Activated naive CD8-positive, alpha-beta T cell treated with anti-CD3 and anti-CD28 coated beads, Interleukin-2, amount 50 U/mL, for 16 hours (primary cell): Measurements from ENCODE around the gene REC8.

Experiments used
- DNase-seq: peaks from one replicate; pipeline ENCODE4 v3.0.0-alpha.2; 2020; ENCODE audit warnings: low read depth, low spot score

Gene REC8

GRCh38 chr14:24138396-24139271 is 33.2 kb upstream of the REC8 start:
- DNase-seq, result no peak

GRCh38 chr14:24139272-24139934 is 32.5 kb upstream of the REC8 start:
- DNase-seq, result no peak

GRCh38 chr14:24141097-24141880 is 30.6 kb upstream of the REC8 start, which contains the start of gene EMC9:
Gene EMC9, minus strand, starts transcription at chr14:24141591. Its CDS starts 287 bp downstream, at chr14:24141304.
- DNase-seq, result peak; percentile 99

GRCh38 chr14:24143511-24143910 is 28.4 kb upstream of the REC8 start:
- DNase-seq, result no peak

GRCh38 chr14:24144451-24144850 is 27.4 kb upstream of the REC8 start:
- no peak for DNase-seq

GRCh38 chr14:24145219-24145618 is 26.7 kb upstream of the REC8 start:
- DNase-seq, result no peak

GRCh38 chr14:24145690-24146452 is 26.0 kb upstream of the REC8 start:
- DNase-seq, result no peak

- DNase-seq, result peak; percentile 72
Observed at GRCh38 chr14:24146453-24146977, 25.4 kb upstream of the REC8 start, which contains the start of gene PSME2. Gene PSME2, minus strand, starts transcription at chr14:24146610. Its CDS starts 29 bp downstream, at chr14:24146581.

GRCh38 chr14:24146978-24147760 is 24.7 kb upstream of the REC8 start, which contains the start of gene RNF31:
Gene RNF31, plus strand, starts transcription at chr14:24147498. Its CDS starts 201 bp downstream, at chr14:24147699.
- DNase-seq, result peak; percentile 98

- DNase-seq, result no peak
Observed at GRCh38 chr14:24147761-24148428, 24.0 kb upstream of the REC8 start.

GRCh38 chr14:24149302-24149969 is 22.4 kb upstream of the REC8 start:
- no peak for DNase-seq

GRCh38 chr14:24150061-24150460 is 21.8 kb upstream of the REC8 start:
- DNase-seq, result no peak

GRCh38 chr14:24150567-24150966 is 21.3 kb upstream of the REC8 start:
- DNase-seq, result no peak

- no peak for DNase-seq
Observed at GRCh38 chr14:24150993-24151392, 20.9 kb upstream of the REC8 start.

- DNase-seq, result no peak
Observed at GRCh38 chr14:24151404-24152080, 20.3 kb upstream of the REC8 start.

- DNase-seq, result no peak
Observed at GRCh38 chr14:24155100-24155499, 16.8 kb upstream of the REC8 start.

- DNase-seq, result no peak
Observed at GRCh38 chr14:24156840-24157239, 15.0 kb upstream of the REC8 start.

GRCh38 chr14:24157331-24157730 is 14.5 kb upstream of the REC8 start:
- DNase-seq, result no peak
